Fibroblast of villous mesenchyme (primary cell): ENCODE data around the gene CTNNA1. TPM values are rescaled to one million over a fixed set of nuclear protein-coding genes. Genes with fewer than 3 reads are reported as not detected.
A peak's percentile ranks its signal among the peaks of the same experiment; 100 is the strongest.

ENCODE experiments used
- DNase-seq: peaks from one replicate; pipeline ENCODE4 v3.0.0-alpha.2; 2010; ENCODE audit warnings: low read depth
- H3K4me3 ChIP-seq: 2 replicates; pipeline ENCODE4 v1.5.1; 2011; ENCODE audit warnings: low read depth, mild to moderate bottlenecking, low read length
- CTCF ChIP-seq: IDR thresholded peaks from 2 replicates; pipeline ENCODE4 v1.5.1; 2012; ENCODE audit warnings: low read depth, mild to moderate bottlenecking, low read length; ENCODE audit not compliant: insufficient read depth
- total RNA-seq: library from RNA; depleted of rRNA; stranded (reverse); fragments of >200 nt; gene quantifications from 2 replicates; pipeline ENCODE4 v1.2.3, GENCODE V29; 2012

CTNNA1 gene
- total RNA-seq, 1 donor: 461 TPM

DNA sequence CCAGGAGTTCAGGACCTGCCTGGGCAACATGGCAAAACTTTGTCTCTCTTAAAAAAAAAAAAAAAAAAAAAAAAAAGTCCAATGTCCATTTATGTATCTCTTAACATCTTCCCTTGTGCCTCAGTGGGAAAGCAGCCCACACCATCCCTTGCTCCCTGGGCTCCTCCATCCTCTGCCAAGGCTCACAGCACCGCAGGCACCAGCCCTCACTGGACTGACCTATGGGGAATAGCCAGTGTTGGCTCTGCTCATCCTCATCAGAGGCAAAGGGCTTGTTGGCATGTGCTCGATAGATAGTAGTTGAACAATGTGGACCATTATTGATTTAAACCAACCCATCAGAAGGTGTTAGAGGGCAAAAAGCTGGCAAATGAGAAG is 183.7 kb downstream of the CTNNA1 start:
- TF ChIP-seq CTCF: no peak
- DNase-seq: no peak
- no peak overlapping the region for H3K4me3 ChIP-seq

GRCh38 chr5:138937392-138938387 is 184.5 kb downstream of the CTNNA1 start:
- H3K4me3 ChIP-seq: no peak overlapping the region
- no peak for TF ChIP-seq CTCF
- no peak for DNase-seq

DNA sequence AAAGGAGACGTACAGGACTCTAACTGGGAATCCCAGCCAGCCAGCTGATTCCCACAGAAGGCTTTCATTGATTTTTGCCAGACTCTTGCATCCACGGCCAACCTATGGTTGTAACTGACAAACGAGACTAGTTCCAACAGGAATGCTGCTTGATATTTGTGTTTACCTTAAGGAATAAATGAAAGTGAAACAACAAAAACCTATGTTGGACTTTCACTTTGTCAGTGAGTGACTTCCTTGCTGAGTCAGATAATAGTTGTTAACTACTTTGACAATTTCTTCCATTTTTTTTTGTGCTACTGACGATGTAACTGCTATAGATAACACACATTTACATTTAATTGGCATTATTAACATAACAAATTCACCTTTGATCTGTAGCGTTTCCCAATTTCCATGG is 185.3 kb downstream of the CTNNA1 start:
- no peak for TF ChIP-seq CTCF
- DNase-seq: peak; percentile 22
- no peak overlapping the region for H3K4me3 ChIP-seq

- no peak for TF ChIP-seq CTCF
- DNase-seq: no peak
- H3K4me3 ChIP-seq: no peak overlapping the region
Observed at GRCh38 chr5:138942066-138942465, 188.8 kb downstream of the CTNNA1 start.

DNA sequence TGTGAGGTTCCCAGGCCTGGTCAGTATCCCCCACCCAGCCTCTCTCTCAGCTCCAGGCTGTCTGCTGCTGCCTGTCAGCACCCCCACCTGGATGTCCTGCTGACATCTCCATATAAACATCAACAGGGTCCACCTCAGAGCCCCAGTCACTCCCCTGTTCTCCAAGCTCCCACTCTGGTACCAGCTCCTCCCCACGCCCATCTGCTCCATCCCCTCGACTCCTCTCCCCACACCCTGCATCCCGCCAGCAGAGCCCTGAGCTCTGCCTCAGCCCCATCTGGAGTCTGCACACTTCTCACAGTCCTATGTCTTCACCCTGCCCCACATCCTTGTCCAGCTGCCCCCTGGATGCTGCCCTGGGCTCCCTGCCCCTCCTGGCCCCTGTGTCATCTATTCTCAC is 189.6 kb downstream of the CTNNA1 start:
- no peak for TF ChIP-seq CTCF
- DNase-seq: no peak
- no peak overlapping the region for H3K4me3 ChIP-seq

- no peak for DNase-seq
- TF ChIP-seq CTCF: no peak
Observed at GRCh38 chr5:138943599-138944173, 190.5 kb downstream of the CTNNA1 start.

More at GRCh38 chr5:138943599-138944173, 190.5 kb downstream of the CTNNA1 start:
- no peak overlapping the region for H3K4me3 ChIP-seq
